HK-2 (cell line): Measurements from ENCODE around the gene PSMA6.
"Not testable (repeated sequence)": the region's sequence is repeated elsewhere in the genome, so short reads cannot be mapped to it uniquely, and the experiment has no call there.

ENCODE experiments used
- DNase-seq: peaks from one replicate; pipeline ENCODE4 v3.0.0-alpha.2; 2018; ENCODE audit not compliant: unreplicated experiment

PSMA6 gene

DNA sequence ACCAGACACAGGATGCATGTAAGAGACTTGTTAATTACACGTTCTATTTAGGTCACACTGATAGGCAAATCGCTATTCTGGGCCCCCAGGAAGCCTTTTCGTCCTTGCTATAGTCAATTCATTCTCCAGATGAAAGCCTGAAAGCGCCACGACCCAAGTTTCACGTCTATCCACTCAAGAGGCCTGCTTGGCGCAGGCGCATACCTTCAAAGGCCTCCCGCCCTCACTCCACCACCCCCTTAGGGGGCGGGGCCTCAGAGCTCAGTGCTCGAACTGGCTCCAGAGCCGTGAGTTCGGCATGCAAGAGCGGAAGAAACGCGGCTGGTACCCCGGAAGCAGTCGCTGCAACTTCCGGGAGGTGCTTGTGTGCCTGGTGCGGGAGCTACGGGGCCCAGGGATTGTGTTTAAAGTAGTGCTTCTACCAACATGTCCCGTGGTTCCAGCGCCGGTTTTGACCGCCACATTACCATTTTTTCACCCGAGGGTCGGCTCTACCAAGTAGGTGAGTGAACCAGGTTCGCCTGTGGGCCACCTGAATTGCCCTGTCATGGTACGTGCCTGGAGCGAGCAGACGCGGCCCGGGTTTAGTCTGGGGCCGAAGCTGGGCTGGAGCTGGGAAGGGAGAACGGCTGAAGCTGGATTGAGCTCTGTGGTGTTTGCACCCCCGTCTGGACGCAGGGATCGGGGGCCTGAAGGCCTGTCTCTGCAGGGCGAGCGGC lies at the start of gene PSMA6:
Gene PSMA6 (plus strand): TSS at position 332 of the 719 bp plus-strand sequence. CDS start 95 bp downstream, at position 427.
- DNase-seq, result peak; percentile 98

DNA sequence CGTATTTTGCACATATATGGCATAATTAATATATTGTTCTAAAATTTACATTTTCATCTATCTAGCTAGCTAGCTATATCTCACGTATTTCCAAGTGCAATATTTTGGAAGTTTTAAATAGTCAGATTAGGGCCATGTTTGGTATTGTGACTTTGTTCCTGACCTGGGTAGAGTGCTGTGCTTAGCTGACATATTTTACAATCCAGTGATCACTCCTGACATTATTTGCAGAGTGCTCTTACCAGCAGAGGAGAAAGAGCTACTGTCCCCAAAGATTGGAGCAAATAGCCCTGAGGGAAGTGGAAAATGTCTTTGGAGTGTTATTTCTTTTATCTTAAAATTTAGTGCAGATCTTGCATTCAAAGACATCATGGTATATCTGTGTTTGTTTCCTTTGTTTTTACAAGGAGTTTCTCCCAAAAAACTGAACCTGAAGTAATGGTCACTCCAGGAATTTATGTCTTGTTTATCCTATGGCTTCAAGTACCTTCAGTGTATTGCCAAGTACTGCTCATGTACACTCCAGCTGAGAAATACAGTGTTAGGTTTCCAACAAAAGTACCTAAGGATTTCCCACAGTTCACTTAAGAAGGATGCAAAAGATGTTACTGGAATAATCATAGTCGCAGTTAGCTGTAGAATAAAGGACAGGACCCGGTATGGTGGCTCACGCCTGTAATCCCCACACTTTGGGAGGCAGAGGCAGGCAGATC lies 49.4 kb upstream of the PSMA6 start:
- no peak for DNase-seq

DNA sequence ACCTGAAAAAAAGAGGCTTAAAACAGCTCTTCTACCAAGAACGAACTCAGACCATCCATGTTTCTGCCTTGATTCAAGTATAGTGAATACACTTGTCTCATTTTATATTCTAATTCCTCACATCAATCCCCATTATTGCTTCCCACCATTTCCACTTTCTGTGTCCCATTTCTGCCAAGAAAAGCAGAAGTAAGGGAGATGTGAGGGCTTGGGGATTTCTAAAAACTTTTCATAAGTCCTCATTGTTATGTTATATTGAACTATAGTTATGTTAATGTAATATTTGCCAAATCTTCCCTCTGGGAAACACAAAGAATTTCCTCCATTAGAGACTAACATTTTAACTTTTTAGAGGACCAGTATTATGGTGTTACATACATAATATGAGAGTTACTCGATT lies 48.2 kb upstream of the PSMA6 start:
- DNase-seq, result no peak

DNA sequence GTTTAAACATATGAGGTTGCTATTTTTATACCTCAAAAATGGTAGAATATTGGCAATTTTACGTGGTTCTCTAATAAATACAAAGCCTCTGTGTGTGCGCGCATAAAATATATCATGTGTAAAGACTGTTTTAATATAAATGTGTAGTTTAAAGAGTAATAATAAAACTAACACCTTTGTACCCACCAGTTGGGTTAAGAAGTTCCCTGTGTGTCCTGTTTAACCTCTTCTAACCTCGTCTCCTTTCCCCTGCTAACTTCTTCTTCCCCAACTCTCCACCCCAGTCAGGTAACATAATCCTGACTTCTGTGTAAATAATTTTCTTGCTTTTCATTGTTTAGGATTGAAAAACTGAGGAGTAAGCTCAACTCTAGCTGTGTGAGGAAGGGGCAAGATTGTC lies 47.6 kb upstream of the PSMA6 start:
- no peak for DNase-seq

DNA sequence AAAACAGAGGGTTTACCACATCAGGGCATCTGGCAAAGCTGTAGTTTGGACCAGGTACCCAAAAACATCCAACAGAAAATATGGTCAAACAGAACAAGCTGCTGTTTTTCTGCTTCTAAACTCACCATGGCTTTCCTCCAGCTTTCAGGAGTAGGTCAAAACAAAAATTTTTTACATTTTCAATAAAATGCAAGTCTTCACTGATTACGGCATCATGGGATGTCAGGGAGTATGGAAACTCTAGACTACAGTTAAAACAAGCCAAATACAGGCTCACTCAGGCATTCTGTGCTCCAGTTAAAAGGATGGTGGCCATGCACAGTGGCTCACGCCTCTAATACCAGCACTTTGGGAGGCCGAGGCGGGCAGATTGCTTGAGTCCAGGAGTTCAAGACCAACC lies 47.1 kb upstream of the PSMA6 start:
- DNase-seq, result no peak

DNA sequence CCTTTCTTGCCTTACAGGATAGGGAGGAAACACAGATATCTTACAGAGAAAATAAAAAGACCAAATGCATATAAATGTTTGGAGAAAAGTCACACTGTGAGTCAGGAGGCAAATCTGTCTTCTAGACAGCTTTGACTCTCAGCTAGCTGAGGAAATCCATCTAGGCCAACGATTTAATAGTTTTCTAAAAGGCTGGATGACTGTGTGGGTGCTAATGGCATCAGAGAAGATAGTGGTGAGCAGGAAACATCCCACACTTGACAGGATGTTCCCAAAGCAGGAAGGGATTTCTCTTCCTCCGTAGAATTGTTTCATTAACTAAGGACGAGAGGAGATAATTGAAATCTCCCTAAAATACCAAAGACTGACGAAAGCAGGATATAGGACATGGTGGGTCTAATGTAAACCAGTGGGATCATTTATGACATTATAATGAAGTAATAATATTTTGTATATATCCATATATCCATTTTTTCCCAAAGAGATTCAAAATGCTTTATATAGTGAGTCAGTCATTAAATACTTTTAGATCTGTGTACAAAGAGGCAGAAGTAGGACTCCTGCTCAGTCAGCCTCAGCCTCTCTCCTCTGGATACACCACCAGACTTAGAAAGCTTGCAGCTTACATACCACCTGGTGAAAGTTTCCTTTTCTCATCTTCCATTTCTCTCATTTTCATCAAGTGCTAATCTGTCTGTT lies 44.3 kb upstream of the PSMA6 start:
- no peak for DNase-seq

DNA sequence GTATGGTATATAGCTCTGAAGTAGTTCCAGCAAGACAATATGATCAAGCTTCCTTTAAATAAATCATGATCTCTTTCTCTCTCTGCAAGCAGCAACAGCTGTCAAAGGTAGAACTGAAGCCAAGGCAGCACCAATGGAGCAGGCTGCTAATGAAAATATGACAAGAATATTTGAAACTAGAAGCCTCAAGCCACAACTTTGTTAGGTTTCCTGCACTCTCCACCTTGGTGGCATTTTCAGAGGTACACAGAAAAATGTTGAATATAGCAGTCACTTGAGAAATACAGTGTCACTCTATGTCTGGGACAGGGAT lies 43.8 kb upstream of the PSMA6 start:
- no peak for DNase-seq

DNA sequence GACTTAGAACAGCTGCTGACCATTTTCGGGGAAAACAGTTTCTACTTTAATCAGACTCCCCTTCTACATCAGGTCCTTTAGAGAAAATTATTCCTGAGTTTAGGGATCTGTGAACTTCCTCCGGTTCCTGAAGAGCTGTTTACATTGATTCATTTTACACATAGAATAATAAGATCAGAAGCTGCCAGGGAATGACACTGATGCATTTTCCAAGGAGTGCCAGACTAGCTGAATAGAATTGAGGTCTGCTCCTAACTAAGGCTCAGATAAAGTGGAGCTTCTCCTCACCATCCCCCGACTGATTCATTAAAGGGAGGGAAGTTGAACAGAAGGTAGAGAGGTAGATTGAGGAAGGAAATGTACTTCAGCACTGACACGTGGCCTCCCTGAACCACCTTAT lies 41.9 kb upstream of the PSMA6 start:
- no peak for DNase-seq

DNA sequence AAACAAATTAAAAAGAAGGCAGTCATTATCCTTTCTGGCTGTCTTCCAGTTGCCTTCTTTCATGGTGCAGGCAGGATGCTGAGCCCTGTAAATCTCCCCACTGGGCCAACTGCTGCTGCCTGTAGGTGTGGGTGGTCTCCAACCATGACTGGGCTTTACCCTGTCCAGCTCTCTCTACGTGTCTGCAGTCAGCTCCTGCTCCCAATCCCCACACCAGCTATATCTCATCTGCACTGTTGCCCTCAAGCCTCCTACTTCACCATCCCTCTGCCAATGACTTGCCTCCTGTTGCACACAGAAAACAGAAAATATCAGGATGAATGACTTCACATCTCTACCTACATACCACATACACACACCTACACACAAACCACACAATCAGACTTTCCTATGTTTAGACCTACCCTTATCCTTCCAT lies 39.7 kb upstream of the PSMA6 start:
- DNase-seq, result no peak

DNA sequence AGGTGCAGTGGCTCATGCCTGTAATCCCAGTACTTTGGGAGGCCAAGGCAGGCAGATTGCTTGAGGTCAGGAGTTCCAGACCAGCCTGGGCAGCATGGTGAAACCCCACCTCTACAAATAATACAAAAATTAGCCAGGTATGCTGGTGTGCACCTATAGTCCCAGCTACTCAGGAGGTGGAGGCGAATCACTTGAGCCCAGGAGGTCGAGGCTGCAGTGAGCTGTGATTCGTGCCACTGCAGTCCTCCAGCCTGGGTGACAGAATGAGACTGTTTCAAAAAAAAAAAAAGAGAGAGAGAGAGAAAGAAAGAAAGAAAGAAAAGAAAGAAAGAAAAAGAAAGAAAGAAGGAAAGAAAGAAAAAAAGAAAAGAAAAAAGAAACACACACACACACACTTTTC lies 39.1 kb upstream of the PSMA6 start:
- not testable (repeated sequence) for DNase-seq

DNA sequence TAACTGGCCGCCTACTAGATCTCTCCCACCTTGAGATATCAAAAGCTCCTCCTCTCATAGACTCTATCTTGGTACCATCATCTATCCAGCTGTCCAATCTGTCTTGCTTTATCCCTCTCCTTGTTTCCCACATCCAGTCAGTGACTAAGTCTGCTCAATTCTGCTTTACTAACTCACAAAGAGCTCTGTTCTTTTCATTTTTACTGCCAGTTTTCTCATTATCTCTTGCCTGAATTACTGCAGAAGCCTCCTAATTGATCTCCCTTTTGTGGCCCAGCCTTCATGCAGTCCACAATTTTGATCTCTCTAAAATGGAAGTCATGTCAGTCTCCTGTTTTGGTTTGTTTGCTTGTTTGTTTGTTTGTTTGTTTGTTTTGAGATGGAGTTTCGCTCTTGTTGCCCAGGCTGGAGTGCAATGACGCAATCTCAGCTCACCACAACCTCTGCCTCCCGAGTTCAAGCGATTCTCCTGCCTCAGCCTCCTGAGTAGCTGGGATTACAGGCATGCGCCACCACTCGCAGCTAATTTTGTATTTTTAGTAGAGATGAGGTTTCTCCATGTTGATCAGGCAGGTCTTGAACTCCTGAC lies 38.1 kb upstream of the PSMA6 start:
- not testable (repeated sequence) for DNase-seq

DNA sequence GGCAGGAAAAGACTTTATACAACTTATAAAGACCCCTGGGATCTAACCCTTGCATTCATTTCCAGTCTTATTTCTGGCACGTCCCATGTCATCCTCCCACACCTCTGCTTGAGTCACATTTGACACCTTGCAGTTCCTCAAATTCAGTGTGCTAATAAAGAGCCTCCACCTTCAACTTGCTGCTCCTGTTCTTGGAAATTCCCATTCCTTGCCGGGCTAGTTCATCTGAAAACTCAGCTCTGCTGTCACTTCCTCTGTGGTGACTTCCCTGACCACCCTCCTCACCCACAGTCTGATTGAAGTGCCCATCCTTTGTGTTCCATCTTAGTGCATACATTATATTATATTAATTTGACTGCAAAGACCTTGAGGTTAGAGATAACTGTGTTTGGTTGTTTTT lies 37.4 kb upstream of the PSMA6 start:
- DNase-seq, result no peak

DNA sequence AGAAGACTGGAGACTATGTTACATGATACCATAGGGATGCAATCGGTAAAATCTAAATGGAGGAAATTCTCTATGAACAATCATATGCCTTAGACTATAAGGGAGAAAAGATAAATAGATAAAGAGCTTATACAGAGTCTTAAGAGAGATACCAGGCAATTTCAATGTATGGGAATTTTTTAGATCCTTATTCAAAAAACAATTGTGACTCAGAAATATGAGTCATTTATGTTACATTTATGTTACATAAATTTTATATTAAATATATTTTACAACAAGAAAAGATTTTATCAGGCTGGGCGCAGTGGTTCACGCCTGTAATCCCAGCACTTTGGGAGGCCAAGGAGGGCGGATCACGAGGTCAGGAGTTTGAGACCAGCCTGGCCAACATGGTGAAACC lies 36.5 kb upstream of the PSMA6 start:
- no peak for DNase-seq

DNA sequence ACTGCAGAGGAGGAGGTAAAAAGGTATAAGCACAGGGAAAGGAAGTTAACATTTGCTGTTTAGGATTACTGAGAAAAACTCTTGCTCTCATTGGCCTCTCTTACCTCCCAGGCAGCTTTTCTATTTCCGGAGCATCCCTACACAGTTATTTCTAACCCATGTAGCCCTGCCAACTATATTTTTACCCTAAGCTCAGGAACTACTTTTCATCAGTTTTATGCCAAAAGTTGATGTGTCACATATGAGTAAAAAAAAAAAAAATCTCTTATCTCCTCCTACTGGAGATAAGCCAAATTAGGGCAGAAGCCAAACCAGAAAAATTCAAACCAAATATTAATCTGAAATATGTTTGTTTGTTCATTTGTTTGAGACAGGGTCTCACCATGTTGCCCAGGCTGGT lies 34.4 kb upstream of the PSMA6 start:
- DNase-seq, result no peak

DNA sequence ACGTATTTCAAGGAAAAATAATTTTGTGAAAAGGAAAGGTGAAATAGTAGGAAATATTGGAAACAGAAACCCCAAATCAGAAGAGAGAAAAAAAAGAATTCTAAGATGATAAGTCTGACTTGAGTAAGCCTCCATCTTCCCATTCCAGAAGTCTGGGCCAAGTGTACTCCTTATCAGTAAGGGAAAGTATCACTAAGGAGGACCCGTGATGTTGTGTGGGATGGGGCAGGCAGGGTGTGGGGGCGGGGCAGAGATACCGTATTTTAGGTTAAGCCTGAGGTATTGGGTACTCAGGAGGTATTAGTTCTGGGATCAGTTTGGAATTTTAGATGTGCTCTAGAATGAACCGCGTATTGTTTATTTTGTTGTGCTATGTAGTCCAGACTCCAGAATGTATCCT lies 33.8 kb upstream of the PSMA6 start:
- DNase-seq, result no peak

DNA sequence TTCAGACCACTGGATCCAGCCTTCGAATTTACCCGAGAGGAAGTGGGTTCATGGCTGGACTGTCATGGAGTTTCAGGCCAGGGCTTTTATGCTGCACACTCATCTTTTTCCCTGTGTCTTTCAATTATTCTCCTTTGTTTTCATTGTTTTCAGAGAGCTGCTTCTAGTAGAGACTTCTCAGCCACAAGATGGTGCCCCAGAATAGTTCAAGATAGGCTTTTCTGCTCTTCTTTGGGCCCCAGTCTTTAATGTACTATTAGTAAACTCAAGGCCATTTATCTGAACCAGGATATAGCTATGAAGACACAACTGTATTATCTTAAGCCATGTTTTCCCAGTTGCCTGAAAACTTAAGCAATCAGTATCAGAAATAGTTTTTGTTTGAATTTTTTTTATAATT lies 30.4 kb upstream of the PSMA6 start:
- DNase-seq, result no peak

DNA sequence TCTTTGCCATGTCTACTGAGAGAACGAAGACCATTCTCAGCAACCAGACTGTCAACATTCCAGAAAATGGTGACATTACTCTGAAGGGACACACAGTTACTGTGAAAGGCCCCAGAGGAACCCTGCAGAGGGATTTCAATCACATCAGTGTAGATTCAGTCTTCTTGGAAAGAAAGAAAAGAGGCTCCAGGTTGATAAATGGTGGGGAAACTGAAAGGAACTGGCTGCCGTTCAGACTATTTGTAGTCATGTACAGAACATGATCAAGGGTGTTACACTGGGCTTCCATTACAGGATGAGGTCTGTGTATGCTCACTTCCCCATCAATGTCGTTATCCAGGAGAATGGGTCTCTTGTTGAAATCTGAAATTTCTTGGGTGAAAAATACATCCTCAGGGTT lies 29.7 kb upstream of the PSMA6 start:
- no peak for DNase-seq

DNA sequence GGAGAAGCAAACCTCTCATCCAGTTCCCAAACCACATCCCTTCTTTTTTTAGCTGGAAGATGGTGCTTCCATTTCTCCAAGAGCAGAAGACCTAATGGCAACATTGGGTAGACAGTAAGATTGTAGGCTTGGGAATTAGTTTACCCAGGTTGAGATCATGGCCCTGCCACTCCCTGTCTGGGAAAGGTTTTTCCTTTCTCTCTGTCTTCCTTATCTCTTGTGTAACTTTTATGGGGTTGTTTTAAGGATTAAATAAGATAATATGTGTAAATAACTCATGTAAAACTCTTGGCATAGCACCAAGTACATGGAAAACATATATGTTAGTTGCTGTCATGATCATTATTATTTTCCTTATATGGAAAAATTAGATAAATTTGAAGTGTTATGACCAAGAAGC lies 23.2 kb upstream of the PSMA6 start:
- no peak for DNase-seq

DNA sequence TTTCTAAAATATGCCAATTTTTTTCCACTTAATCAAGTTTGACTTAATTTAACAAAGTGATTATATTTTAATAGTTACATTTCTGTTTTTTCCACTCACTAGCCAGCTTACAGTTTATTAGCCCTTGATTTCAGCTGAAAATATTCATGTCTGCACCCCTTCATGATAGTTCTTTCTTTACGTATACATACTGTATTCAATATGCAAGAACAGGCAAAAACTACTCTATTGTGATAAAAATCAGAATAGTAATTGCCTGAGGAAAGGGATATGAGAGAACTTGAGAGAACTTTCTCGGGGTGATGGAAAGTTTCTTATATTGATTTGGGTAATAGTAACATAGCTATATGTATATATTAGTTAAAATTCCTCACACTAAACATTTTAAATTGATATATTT lies 17.4 kb upstream of the PSMA6 start:
- no peak for DNase-seq

DNA sequence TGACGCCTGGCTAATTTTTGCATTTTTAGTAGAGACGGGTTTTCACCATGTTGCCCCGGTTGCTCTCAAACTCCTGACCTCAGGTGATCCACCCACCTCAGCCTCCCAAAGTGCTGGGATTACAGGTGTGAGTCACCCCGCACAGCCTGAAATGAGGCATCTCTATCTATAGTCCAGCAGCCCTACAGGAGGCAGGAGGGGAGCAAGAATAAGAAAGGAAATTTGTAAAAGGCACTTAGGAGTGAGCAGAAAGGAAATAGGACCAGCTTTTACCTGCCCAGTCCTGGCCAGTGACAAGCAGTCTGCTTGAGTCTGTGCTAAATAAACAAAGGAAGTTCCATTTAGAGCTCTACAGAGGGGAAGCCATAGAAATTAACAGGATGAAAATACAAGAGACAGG lies 15.0 kb upstream of the PSMA6 start:
- DNase-seq, result no peak

DNA sequence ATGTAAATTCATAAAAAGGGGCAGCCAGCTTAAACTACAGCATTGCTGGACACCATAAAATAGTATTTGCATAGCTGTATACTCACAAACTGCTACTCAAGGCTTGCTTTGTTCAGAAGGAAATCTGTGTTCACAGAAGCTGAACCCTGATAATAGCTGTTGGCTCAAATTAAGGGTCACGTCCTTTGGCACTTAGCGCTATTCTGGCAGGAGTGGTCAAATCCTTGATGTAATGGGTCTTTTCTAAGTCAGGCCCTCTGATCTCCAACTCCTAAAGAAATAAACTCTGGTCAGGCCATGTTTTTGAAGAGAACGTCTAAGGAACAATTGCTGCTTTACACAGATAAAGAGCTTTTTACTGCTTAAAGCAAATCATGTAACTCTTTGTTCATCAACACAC lies 12.8 kb upstream of the PSMA6 start:
- DNase-seq, result no peak

DNA sequence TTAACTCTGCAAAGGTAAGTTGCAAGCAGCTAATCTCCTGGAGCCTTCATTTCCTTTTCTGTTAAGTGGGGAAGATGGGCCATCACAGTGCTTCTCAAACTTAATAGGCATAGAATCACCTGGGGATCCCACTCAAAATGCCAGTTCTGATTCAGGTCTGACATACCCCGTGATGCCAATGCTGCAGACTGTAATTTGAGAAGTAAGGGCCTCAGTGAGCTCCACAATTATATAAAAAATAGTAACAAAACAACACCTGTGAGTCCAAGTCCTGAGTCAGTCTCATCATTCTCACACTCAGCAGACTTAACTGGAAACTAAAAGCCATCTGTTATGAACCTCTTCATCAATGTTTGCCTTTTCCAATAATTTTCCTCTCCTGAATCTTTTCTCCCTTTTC lies 10.8 kb upstream of the PSMA6 start:
- no peak for DNase-seq

DNA sequence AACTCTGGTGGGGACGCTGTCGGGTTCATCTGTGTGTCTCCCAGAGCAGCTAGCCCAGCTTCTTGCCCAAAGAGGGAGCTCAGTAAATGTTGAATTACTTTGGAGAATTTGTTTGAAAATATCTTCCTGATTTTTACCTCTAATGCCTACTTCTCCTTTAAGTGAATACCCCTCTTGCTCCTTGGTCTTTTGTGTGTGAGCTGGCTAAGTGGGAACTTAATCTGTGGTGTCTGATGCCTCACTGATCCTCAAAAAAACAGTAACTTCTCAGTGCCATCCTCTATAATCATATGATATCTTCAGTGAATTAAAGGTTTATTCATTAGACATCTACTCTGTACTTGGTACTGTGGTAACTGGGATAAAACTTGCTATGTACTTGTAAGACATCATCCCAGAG lies 7.7 kb upstream of the PSMA6 start:
- no peak for DNase-seq
